A549 treated with AZD9567 at 1 μM for 4 hours (cell line): ENCODE measurements around the gene MRPL22. TPM values are rescaled to one million over a fixed set of nuclear protein-coding genes. Genes with fewer than 3 reads are reported as not detected.

ENCODE experiments used
- total RNA-seq: library from RNA; stranded (reverse); fragments of 200-300 nt; extraction: Qiagen RNA extraction; gene quantifications from 5 replicates; pipeline ENCODE4 v1.2.3, GENCODE V29; 2022; ENCODE audit not compliant: insufficient read depth

Gene MRPL22
- total RNA-seq = 57.3 to 77.0 TPM (median 59.2 TPM) in 5 replicates

GRCh38 chr5:154940772-154941620 lies at the start of gene MRPL22:
TSS of gene MRPL22 (plus strand) at chr5:154941073. CDS start at chr5:154941111, 38 bp downstream.

GRCh38 chr5:154937718-154938466 lies 3.0 kb upstream of the MRPL22 start, which contains the start of gene GEMIN5:
TSS of gene GEMIN5 (minus strand) at chr5:154938211. CDS start at chr5:154938133, 78 bp downstream.

GRCh38 chr5:155013526-155013925 lies 72.7 kb downstream of the MRPL22 start, which contains the start of gene KIF4B:
TSS of gene KIF4B (plus strand) at chr5:155013755. CDS start at chr5:155013860, 105 bp downstream.

Other genes with a start within 250 kb of the MRPL22 start
- 116 to 150 TPM (median 124 TPM) in 5 replicates for gene LARP1, start 185.7 kb upstream of the MRPL22 start, total RNA-seq
- 0.05 to 0.30 TPM (median 0.17 TPM) in 4 of 5 replicates, not detected in the other for gene FAXDC2, start 90.5 kb upstream of the MRPL22 start, total RNA-seq
- gene CNOT8, start 82.4 kb upstream of the MRPL22 start, total RNA-seq = 32.4 to 52.8 TPM (median 36.3 TPM) in 5 replicates
- 23.4 to 28.8 TPM (median 24.7 TPM) in 5 replicates for gene GEMIN5, start 2.9 kb upstream of the MRPL22 start, total RNA-seq
- gene KIF4B, start 72.7 kb downstream of the MRPL22 start, total RNA-seq = 0.02 to 0.03 TPM (median 0.02 TPM) in 3 of 5 replicates, not detected in the others